Measurements from ENCODE around the gene DERL3.

Gene DERL3

DNA sequence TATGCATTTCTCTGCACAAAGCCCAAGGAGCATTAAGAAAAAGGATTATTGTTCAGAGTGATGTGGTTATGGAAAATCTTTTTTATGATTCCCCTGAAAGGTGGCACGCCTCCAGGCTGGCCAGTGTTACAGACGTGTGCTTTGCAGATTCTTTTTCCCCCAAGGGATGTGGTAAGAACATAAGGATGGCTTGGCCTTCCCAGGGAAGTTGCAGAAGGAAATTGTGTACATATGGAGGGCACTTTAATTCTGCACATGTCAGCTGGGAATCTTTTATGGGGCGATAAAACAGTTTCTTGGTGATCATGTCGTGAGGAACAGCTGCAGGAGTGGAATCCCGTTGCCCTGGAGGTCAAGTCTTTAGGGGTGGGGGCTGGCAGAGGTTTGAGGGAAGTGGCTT lies 42.3 kb downstream of the DERL3 start:
- TF ChIP-seq, protein P1, sequence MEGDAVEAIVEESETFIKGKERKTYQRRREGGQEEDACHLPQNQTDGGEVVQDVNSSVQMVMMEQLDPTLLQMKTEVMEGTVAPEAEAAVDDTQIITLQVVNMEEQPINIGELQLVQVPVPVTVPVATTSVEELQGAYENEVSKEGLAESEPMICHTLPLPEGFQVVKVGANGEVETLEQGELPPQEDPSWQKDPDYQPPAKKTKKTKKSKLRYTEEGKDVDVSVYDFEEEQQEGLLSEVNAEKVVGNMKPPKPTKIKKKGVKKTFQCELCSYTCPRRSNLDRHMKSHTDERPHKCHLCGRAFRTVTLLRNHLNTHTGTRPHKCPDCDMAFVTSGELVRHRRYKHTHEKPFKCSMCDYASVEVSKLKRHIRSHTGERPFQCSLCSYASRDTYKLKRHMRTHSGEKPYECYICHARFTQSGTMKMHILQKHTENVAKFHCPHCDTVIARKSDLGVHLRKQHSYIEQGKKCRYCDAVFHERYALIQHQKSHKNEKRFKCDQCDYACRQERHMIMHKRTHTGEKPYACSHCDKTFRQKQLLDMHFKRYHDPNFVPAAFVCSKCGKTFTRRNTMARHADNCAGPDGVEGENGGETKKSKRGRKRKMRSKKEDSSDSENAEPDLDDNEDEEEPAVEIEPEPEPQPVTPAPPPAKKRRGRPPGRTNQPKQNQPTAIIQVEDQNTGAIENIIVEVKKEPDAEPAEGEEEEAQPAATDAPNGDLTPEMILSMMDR (IDR thresholded peaks at IDR 0.05; ENCODE audit: low read depth, low read length), result no peak
- no peak overlapping the region for H3K4me3 ChIP-seq (ENCODE audit: low read depth, low read length)

- TF ChIP-seq, protein P1 (IDR thresholded peaks at IDR 0.05; ENCODE audit: low read depth, low read length), result no peak
- no peak overlapping the region for H3K4me3 ChIP-seq (ENCODE audit: low read depth, low read length)
These were observed 45.5 kb downstream of the DERL3 start for GRCh38 chr22:23793326-23793725.

DNA sequence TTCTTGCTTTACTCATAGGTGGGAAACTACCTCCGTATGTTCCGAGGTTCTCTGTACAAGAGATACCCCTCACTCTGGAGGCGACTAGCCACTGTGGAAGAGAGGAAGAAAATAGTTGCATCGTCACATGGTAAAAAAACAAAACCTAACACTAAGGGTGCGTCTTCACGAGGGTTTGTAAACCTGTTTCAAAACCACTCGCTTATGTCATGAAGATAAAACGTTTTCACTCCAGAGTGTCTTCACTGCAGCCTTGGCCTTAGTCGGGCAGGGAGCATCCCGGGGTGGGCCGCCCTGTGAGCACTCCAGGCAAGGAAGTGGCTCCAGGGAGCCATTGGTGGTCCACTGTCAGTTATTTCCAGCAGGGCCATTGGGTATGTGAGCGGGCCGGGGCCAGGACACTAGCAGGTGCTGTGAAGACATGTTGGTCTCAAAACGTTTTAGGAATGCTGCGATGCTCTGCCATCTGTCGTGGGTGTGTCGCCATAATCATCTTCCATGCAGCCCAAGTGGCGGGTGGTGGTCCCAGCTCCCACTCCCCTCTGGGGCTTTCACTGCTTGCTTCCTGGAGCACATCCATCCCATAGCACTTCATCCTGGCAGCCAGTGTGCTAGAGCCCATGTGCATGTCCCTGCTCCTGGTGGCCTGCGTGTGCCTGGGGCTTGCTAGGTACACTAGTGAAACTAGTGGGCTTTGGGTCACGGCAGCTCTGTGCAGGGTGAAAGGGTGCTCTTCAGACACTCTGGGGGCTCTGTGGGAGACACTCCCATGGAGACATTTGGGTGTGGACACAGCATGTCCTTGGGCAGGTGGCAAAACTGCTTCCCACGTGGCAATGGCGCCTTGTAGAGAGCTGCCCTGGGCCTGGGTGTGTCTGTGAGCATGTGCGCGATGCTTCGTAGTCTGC lies 46.8 kb downstream of the DERL3 start:
- H3K4me3 ChIP-seq (ENCODE audit: low read depth, low read length), result no peak overlapping the region
- TF ChIP-seq, protein P1 (IDR thresholded peaks at IDR 0.05; ENCODE audit: low read depth, low read length), result no peak

DNA sequence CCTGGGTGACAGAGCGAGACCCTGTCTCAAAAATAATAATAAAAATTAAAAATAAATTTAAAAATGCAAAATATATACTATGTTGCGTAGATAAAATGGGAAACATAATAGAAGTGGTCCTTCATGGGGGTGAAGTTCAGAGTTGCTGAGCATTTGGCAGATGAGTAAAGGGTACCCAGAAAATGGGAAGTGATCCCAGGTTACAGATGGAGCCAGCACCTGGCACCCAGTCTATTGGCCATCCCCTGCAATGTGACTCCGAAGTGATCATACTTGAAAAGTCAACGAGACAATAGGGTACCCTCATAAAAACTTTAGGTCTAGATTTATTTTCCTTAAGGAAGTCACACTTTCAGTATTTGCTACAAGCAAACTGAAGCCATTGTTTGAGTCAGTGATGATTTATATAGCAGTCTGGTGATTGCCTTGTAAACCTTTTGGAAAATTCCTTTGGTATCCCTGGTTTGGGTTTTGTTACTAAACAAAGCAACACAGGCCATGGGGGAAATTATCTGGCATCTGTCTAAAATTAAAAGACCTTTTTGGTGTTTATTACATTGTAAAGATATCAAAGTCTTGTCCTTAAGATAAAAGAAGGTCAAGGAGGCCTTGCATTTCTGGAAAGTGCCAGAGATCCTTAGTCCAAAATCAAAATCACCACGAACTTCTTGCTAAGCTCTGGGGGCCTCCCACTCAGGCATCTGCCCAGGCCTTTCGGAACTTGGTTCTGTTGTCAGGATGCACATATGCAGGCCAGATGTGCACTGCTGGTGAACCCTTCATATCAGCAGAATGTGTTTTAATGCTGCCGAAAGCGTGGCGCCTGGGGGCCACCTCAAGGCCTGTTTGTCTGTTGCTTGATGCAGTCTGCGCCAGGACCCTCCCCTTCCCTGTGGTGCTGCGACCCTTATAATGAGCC lies 47.7 kb downstream of the DERL3 start:
- no peak overlapping the region for H3K4me3 ChIP-seq (ENCODE audit: low read depth, low read length)
- TF ChIP-seq, protein P1 (IDR thresholded peaks at IDR 0.05; ENCODE audit: low read depth, low read length), result no peak

DNA sequence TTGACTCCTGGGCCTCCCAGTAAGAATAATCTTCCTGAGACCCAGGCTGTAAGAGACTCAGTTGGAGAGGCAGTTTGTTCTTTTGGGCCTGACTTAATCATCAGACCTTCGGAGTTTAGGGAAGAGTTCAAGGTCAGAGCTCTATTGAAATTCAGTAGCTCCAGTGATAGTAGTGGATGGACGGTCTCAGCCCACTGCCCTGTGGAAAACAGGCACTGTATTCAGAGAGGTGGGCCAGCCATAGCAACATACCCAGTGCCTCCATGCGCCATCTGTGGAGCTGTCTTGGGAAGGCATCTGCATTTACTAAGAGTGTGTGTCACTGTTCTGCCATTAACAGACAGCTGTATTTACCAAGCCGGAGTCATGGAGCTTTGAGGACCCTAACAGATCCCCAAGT lies 49.2 kb downstream of the DERL3 start:
- TF ChIP-seq, protein P1 (IDR thresholded peaks at IDR 0.05; ENCODE audit: low read depth, low read length), result no peak
- H3K4me3 ChIP-seq (ENCODE audit: low read depth, low read length), result no peak overlapping the region

DNA sequence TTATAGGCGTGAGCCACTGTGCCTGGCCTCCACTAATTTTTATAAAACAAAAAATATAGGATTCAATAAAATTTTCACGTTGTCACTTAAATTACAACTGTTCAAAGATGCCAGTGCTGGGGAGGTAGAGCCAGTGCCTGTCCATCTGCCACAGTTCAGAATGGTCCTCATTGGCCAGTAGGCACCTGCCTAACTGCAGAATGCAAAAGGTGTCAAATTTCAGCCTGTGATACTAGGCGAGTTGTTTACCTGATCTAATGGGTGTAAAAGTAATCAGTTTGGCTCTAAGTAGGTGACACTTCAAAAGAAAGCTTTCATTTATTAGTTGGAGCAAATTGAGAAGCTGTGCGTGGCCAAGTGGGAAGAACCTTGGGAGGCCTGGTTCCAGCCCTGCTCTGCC lies 49.7 kb downstream of the DERL3 start:
- TF ChIP-seq, protein P1 (IDR thresholded peaks at IDR 0.05; ENCODE audit: low read depth, low read length), result no peak
- no peak overlapping the region for H3K4me3 ChIP-seq (ENCODE audit: low read depth, low read length)

All from WI38 (cell line).